ENCODE results near the gene TAF5L.

- TF ChIP-seq POLR2A (IDR thresholded peaks at IDR 0.05) (no peak), CTCF (IDR thresholded peaks at IDR 0.05) (no peak)
These were observed 40.1 kb upstream of the TAF5L start for GRCh38 chr1:229665912-229666558.
